ENCODE measurements around the gene CRLF3.
"Not testable (repeated sequence)": the region's sequence is repeated elsewhere in the genome, so short reads cannot be mapped to it uniquely, and the experiment has no call there.

GRCh38 chr17:30736371-30736770 lies 88.1 kb downstream of the CRLF3 start:
- TF ChIP-seq EP300, CTCF (IDR thresholded peaks at IDR 0.05): not testable (repeated sequence)

All from tibial nerve (tissue), 4 donors.